NK-92 (cell line): Measurements from ENCODE around the gene TMEM132C.

Source experiments
- DNase-seq: peaks from one replicate; lab custom pipeline; 2025; ENCODE audit not compliant: unreplicated experiment; lab: John Stamatoyannopoulos, UW

Gene TMEM132C

DNA sequence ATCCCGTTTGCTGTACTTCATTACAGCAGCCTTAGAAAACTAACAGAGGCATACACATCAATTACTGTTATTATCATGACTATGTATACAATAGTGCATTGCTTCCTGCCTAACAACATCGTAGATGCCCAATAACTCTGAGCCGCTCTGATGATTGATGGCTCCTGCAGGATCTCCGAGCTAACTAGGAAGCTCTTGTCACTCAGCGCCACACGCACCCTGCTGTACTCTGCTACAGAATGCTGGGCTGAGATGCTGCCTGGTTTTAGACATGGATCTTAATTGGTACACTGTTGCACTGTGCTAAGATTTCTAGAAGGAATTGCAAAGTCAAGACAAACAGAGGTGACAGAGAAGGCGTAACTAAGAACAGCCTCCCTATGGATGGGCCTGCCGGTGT is 387.5 kb downstream of the TMEM132C start:
- DNase-seq: no peak

DNA sequence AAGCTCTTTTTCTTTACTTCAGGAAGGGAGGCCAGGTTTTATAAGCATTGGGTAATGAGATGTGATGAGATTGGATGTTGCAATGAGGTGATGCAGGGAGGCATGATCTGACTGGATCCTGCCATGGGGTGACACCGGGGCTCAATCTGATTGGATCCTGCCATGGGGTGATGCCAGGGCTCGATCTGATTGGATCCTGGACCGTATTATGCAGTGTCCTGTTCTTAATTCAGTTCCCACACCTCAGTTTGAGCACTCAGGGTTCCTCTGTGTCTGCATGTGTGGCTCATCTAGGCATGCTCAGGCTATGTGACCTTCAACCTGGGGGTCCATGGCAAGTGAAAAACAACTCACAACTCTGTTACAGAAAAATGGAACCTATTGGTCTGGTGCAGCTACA is 390.4 kb downstream of the TMEM132C start:
- no peak for DNase-seq

DNA sequence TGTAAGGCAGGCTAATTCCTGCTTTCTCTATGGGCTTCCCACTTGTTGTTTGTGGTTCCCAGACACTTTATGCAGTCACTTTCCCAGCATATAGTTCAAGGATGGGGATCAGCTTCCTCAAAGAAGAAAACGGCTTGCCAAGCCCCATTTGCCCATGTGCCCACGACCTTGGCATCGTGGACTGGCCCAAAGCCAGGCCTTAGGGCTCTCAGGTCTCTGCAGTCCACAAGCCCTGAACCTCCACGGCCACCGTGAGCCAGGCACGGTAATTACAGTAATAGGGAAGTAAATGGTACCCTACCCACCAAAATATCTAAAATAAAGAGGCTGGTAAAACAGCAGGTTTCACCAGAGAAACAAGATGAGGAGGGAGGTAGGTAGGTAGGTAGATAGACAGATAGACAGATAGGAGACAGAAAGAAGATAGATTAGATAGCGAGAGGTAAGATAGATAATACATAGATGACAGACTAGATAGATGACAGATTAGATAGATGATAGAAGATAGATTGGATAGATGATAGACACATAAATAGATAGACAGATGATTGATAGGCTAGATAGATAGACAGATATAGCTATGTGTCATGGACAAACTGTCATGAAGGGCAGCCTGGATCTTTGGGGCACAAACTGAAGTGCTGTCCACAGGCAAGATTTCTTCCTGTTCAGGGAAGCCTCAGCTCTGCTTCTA is 393.7 kb downstream of the TMEM132C start:
- DNase-seq: no peak

GRCh38 chr12:128661226-128661569 is 394.2 kb downstream of the TMEM132C start:
- DNase-seq: no peak

DNA sequence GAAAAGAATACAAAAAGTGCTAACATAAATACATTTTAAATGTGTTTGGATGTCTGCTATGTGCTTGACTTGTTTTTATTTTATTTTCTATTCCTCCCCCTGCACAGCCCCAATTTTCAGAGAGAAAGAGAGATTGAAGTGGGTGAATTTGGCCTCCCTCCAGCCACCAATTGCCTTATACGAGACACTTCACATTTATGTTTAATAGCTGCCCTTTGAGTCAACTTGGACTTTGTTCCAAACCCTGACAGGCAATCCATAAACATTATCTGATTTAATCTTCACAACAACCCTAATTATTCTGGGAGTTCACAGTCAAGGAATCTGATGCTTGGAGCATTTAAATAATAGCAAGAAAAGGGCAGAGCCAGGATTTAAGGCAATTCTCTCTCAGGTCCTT is 395.1 kb downstream of the TMEM132C start:
- no peak for DNase-seq

- no peak for DNase-seq
These were observed 397.5 kb downstream of the TMEM132C start for GRCh38 chr12:128664501-128664900.

GRCh38 chr12:128667193-128667592 is 400.2 kb downstream of the TMEM132C start:
- DNase-seq: no peak

DNA sequence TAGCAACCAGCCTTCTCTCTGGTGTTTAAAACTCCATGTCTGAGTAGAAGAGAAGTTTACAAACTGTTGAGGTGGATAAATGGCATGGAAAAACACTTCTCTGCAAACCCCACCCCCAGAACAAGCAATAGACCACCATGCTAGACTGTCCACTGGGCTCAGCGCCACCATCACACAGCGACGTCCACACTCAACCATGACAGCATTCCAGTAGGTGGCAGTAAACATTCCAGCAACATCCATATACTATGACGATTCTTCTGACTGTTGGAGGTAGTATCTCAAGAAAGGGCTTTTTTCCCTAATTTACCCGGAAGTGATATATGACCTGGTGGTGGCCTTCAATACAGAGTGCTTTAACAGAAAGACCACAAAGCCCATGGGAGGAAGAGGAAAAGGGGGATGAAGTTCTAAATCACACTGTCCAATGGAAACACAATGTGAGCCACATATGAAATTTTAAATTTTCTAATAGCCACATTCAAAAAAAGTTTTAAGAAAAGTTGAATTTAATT is 404.6 kb downstream of the TMEM132C start:
- DNase-seq: no peak

GRCh38 chr12:128672428-128672827 is 405.5 kb downstream of the TMEM132C start:
- no peak for DNase-seq

GRCh38 chr12:128672893-128673292 is 405.9 kb downstream of the TMEM132C start:
- DNase-seq: no peak

GRCh38 chr12:128675576-128675975 is 408.6 kb downstream of the TMEM132C start:
- DNase-seq: no peak

GRCh38 chr12:128680555-128680954 is 413.6 kb downstream of the TMEM132C start:
- DNase-seq: no peak

- no peak for DNase-seq
These were observed 415.7 kb downstream of the TMEM132C start for GRCh38 chr12:128682548-128683275.

- no peak for DNase-seq
These were observed 417.4 kb downstream of the TMEM132C start for GRCh38 chr12:128684352-128684751.

- DNase-seq: no peak
These were observed 419.0 kb downstream of the TMEM132C start for GRCh38 chr12:128685903-128686475.

DNA sequence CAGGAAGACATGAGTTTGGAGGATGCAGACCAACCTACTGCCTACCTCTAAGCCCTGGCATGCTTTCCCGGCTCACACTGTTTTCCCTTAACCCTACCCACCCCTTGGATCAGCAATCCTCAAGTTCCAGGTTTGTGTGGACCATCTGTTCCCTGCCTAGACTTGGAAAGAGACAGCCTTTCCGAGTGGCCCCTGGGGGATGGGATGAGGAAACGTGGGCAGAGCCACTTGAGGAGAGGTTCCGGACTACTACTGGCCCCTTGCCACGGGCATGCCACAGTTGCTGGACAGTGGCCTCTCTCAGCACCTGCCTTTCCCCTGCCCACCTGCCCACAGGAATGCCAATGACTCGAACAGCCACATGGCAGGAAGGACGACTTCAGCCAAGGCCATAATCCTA is 420.9 kb downstream of the TMEM132C start:
- no peak for DNase-seq

DNA sequence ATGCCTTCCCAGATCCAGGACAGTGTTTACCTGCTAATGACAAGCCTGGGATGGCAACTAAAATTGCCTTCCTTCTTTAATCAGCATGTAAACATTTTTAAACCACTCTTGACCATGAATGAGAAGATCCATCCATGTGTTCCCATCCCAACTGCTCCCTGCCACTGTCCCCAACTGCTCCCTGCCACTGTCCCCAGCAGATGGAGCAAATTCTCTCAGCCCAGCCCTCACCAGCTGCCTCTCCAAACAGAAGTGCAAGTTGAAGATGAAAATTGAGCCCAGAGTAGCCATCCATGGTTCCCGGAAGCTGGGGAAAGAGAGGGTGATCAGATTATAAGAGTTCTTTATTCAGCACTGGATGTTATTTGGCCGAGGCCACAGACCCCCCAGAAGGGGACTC is 423.7 kb downstream of the TMEM132C start:
- DNase-seq: no peak

- no peak for DNase-seq
These were observed 426.1 kb downstream of the TMEM132C start for GRCh38 chr12:128693115-128693514.

DNA sequence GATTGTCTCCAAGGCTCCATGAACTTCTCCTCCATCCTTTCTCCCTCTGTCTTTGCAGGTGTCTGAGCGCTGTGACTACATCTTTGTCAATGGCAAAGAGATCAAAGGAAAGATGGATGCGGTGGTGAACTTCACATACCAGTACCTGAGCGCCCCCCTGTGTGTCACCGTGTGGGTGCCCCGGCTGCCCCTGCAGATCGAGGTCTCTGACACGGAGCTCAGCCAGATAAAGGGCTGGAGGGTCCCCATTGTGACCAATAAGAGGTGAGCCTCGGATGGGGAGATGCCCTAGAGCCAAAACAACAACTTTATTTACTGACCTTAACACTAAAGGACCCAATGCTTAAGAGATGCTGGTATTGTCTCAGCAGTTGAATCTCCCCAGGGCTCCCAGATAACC is 426.8 kb downstream of the TMEM132C start:
- DNase-seq: no peak

DNA sequence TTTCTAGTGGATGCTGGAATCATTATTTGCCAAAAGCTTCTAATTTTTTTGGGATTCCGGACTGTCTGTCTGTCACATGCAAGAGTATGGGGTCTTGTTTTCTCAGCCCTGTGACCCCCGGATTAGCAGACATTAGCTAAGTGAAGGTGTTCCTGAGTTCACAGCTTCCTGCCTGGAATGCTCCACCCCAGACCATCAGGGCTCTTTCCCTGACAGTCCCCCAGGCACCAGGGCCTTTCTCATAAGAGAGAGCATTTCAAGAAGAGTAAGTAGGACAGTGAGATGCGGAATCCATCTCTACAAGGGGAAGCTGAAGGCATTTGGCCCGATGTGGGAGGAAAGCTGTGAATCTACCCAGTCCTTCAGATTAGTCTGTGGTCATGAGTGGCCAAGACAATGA is 427.5 kb downstream of the TMEM132C start:
- DNase-seq: no peak

- DNase-seq: no peak
These were observed 428.7 kb downstream of the TMEM132C start for GRCh38 chr12:128695697-128696096.

- no peak for DNase-seq
These were observed 431.5 kb downstream of the TMEM132C start for GRCh38 chr12:128698301-128698972.
